ENCODE results near the gene SCAMP2. TPM values are rescaled to one million over a fixed set of nuclear protein-coding genes. Genes with fewer than 3 reads are reported as not detected.

SCAMP2 gene, protein sequence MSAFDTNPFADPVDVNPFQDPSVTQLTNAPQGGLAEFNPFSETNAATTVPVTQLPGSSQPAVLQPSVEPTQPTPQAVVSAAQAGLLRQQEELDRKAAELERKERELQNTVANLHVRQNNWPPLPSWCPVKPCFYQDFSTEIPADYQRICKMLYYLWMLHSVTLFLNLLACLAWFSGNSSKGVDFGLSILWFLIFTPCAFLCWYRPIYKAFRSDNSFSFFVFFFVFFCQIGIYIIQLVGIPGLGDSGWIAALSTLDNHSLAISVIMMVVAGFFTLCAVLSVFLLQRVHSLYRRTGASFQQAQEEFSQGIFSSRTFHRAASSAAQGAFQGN
- total RNA-seq, result 10 to 100 TPM; 51.1 to 82.7 (median 64.4) TPM

DNA sequence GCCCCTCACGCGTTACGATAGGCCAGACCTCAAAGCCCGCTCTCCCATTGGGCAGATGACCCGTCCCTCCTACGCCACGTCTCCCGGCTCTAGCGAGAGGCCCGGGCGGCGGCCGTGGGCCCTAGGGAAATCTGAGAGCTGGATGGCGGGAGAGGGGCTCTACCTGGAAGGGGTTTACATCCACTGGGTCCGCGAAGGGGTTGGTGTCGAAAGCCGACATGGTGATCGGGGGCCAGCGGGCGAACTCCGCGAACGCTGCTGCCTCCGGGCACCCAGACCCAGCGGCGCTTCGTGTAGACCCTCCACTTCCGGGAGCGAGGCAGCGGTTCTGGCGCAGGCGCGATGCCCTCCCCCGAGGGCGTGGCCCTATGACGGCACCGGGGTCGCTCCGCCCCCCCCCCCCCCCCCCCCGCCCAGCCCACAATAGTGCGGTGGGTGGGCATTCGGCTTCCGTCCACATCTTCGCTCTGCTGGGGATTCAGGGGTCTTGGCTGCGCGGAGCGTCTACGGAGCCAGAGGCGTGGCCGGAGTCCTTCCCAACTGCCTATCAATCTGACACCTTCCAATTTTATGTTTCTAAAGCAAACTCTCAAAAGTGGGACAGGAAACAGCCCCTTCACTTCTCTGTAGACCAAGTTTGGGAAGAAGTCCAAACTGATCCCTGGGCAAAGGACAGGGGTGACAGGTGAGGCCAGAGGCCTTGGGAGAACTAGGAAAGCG, at the start of gene SCAMP2:
Gene SCAMP2 (minus strand): TSS at position 330 of the 720 bp plus-strand sequence. CDS start 110 bp downstream, at position 220.
- TF ChIP-seq, protein P1, sequence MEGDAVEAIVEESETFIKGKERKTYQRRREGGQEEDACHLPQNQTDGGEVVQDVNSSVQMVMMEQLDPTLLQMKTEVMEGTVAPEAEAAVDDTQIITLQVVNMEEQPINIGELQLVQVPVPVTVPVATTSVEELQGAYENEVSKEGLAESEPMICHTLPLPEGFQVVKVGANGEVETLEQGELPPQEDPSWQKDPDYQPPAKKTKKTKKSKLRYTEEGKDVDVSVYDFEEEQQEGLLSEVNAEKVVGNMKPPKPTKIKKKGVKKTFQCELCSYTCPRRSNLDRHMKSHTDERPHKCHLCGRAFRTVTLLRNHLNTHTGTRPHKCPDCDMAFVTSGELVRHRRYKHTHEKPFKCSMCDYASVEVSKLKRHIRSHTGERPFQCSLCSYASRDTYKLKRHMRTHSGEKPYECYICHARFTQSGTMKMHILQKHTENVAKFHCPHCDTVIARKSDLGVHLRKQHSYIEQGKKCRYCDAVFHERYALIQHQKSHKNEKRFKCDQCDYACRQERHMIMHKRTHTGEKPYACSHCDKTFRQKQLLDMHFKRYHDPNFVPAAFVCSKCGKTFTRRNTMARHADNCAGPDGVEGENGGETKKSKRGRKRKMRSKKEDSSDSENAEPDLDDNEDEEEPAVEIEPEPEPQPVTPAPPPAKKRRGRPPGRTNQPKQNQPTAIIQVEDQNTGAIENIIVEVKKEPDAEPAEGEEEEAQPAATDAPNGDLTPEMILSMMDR (IDR thresholded peaks at IDR 0.05; ENCODE audit: low read depth), result no peak

DNA sequence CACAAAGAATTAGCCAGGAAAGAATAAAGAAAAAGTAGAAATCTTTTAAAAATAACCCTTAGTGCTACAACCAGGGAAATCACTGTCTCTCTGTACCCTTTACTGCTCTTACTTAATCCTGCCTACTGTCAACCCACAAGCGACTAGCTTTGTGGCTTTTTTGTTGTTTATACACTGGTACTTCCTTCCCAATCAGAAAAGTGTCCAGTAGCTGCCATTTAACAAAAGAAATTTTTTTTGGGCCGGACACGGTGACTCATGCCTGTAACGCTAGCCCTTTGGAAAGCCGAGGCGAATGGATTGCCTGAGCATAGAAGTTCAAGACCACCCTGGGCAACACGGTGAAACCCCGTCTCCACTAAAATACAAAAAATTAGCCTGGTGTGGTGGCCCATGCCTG, 47.3 kb upstream of the SCAMP2 start:
- TF ChIP-seq, protein P1 (IDR thresholded peaks at IDR 0.05; ENCODE audit: low read depth), result no peak

DNA sequence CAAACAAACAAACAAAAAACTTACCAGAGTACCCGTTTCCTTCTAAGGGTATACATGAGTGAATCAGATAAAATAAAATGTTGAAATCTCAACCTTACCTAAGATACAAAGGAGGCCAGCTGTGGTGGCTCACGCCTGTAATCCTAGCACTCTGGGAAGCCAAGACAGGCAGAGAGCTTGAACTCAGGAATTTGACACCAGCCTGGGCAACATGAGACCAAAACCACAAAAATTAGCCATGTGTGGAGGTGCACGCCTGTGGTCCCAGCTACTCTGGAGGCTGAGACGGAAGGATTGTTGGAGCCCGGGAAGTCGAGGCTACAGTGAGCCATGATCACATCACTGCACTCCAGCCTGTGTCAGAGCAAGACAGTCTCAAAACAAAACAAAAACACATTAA, 44.5 kb upstream of the SCAMP2 start:
- TF ChIP-seq, protein P1 (IDR thresholded peaks at IDR 0.05; ENCODE audit: low read depth), result no peak

DNA sequence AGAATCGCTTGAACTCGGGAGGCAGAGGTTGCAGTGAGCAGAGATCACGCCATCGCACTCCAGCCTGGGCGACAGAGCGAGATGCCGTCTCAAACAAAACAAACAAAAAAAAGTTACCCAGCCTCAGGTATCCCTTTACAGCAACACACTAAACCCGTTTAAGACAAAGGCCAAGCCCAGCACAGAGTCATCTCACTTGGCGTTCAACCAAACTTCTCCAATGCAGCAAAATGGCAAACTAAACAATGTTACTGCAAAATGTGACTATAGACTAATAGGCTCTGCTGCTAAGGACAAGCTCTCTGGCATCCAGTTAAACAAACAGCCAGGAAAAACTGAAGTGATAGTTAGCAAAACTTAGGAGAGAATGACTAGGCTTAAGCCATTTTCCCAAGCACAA, 39.9 kb upstream of the SCAMP2 start:
- TF ChIP-seq, protein P1 (IDR thresholded peaks at IDR 0.05; ENCODE audit: low read depth), result no peak

DNA sequence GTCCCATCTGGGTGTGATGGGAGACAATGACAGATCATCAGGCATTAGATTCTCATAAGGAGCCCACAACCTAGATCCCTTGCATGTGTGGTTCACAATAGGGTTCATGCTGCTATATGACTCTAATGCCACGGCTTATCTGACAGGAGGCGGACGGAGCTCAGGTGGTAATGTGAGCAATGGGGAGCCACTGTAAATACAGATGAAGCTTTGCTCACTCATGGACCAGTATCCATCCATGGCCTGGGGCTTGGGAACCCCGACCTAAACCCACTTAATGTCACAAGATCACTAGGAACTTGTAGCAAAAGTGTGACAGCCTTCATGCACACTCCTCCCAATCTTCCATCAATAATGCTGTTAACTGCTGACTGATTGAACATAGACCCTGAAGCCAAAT, 35.5 kb upstream of the SCAMP2 start:
- TF ChIP-seq, protein P1 (IDR thresholded peaks at IDR 0.05; ENCODE audit: low read depth), result no peak

DNA sequence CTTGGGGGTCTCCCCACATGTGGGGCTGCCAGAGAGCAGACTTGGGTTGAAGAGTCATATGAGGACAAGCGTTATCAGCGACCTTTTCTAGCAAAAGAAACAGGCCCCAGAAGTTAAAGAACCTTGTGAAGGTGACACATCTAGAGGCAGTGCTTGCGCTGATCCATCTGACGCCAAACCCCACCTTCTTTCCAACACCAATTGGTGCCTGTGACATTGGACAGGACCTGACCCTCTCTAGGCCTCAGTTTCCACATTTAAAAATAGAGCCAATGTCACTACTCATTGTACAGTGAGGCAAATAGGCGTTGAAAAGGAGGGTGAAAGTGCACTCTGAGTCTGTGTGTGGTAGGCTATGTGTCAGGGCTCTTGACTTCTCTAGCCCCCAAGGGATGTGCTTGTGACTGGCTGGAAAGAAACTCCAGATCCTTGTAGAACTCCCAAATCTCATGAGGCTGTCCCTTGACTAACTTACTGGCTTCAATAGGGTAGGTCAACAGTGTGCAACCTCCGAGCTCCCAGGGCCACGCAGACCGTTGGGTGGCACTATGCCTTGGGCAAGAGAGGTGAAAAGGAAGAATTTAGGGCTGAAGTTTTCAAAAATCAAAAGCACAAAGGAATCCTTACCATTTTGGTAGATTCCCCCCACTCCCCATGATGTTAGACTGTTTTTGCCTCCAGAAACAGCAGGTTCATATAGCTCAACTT, 34.2 kb upstream of the SCAMP2 start:
- TF ChIP-seq, protein P1 (IDR thresholded peaks at IDR 0.05; ENCODE audit: low read depth), result no peak

All from subcutaneous adipose tissue (tissue), 4 donors.